HFFc6 (cell line): ENCODE measurements around the gene NLK. TPM values are rescaled to one million over a fixed set of nuclear protein-coding genes. Genes with fewer than 3 reads are reported as not detected.

Experiments used
- DNase-seq: peaks from one replicate; pipeline ENCODE4 v3.0.0-alpha.2; 2018
- H3K27ac Mint-ChIP-seq: 2 replicates; pipeline ENCODE4 v1.8.0; 2020; ENCODE audit warnings: mild to moderate bottlenecking, mixed read lengths
- H3K27me3 Mint-ChIP-seq: 2 replicates; pipeline ENCODE4 v1.8.0; 2021; ENCODE audit warnings: mild to moderate bottlenecking, moderate library complexity, mixed read lengths; ENCODE audit not compliant: insufficient read depth
- H3K36me3 Mint-ChIP-seq: 2 replicates; pipeline ENCODE4 v1.8.0; 2021; ENCODE audit warnings: low read depth, mixed read lengths
- H3K4me1 Mint-ChIP-seq: 2 replicates; pipeline ENCODE4 v1.8.0; 2020; ENCODE audit warnings: low read depth, mixed read lengths
- H3K4me3 Mint-ChIP-seq: 2 replicates; pipeline ENCODE4 v1.8.0; 2020; ENCODE audit warnings: mild to moderate bottlenecking, moderate library complexity, mixed read lengths
- H3K9me3 Mint-ChIP-seq: 2 replicates; pipeline ENCODE4 v1.8.0; 2020; ENCODE audit warnings: mild to moderate bottlenecking, mixed read lengths
- CTCF ChIP-seq: fragments of 200-600 bp; sonication (generic); IDR thresholded peaks from 2 replicates; pipeline ENCODE4 v1.5.0; 2021; ENCODE audit warnings: antibody characterized with exemption, mild to moderate bottlenecking
- total RNA-seq, 6 experiments: library from RNA; stranded (reverse); fragmentation: NEBNext Ultra II Directional; extraction: Animal tissue kit (Norgen Biotek cat#: 25700); gene quantifications; 2 replicates in 1 of 6; 3 replicates in 5 of 6; pipeline ENCODE4 v1.2.3, GENCODE V29; 2021

NLK gene
- total RNA-seq, 6 experiments from 2014 or later = 18.5 to 25.3 (median 22.1) TPM

GRCh38 chr17:28078341-28079229 is 36.1 kb downstream of the NLK start:
- no peaks in the 10 kb centered on the region for H3K9me3 Mint-ChIP-seq
- H3K4me3 Mint-ChIP-seq = no peak overlapping the region
- no peak for DNase-seq
- no peaks in the 10 kb centered on the region for H3K27me3 Mint-ChIP-seq
- H3K36me3 Mint-ChIP-seq = peaks cover 35% of the 10 kb centered on the region
- peaks cover 61% of the 10 kb centered on the region for H3K4me1 Mint-ChIP-seq
- TF ChIP-seq CTCF = no peak
- H3K27ac Mint-ChIP-seq = no peak overlapping the region

GRCh38 chr17:28081467-28081866 is 39.0 kb downstream of the NLK start:
- Mint-ChIP-seq H3K36me3 (peaks cover 35% of the 10 kb centered on the region), H3K9me3 (no peaks in the 10 kb centered on the region), H3K4me3 (no peak overlapping the region), H3K27ac (no peak overlapping the region), H3K4me1 (peaks cover 70% of the 10 kb centered on the region), H3K27me3 (no peaks in the 10 kb centered on the region)
- no peak for TF ChIP-seq CTCF
- DNase-seq = no peak

- Mint-ChIP-seq H3K27me3 (no peaks in the 10 kb centered on the region), H3K36me3 (peaks cover 28% of the 10 kb centered on the region), H3K27ac (peak overlapping the region; percentile 56; the same call in 1 of the 2 replicates), H3K4me1 (peaks cover 83% of the 10 kb centered on the region), H3K4me3 (no peak overlapping the region), H3K9me3 (no peaks in the 10 kb centered on the region)
- no peak for DNase-seq
- no peak for TF ChIP-seq CTCF
These were observed 43.3 kb downstream of the NLK start for GRCh38 chr17:28085766-28086165.

GRCh38 chr17:28086519-28086918 is 44.0 kb downstream of the NLK start:
- DNase-seq = peak; percentile 46

GRCh38 chr17:28087743-28088142 is 45.3 kb downstream of the NLK start:
- Mint-ChIP-seq H3K27ac (no peak overlapping the region), H3K27me3 (no peaks in the 10 kb centered on the region), H3K36me3 (peaks cover 32% of the 10 kb centered on the region), H3K9me3 (no peaks in the 10 kb centered on the region), H3K4me1 (peaks cover 80% of the 10 kb centered on the region), H3K4me3 (no peak overlapping the region)
- no peak for TF ChIP-seq CTCF
- no peak for DNase-seq

More at GRCh38 chr17:28086519-28086918, 44.0 kb downstream of the NLK start:
- Mint-ChIP-seq H3K4me1 (peaks cover 82% of the 10 kb centered on the region), H3K27me3 (no peaks in the 10 kb centered on the region), H3K9me3 (no peaks in the 10 kb centered on the region), H3K36me3 (peaks cover 29% of the 10 kb centered on the region), H3K27ac (no peak overlapping the region; the same call in 1 of the 2 replicates), H3K4me3 (no peak overlapping the region)
- no peak for TF ChIP-seq CTCF
